IgD-negative memory B cell (primary cell): ENCODE measurements around the gene DLAT. TPM values are rescaled to one million over a fixed set of nuclear protein-coding genes. Genes with fewer than 3 reads are reported as not detected.
"Not testable (repeated sequence)": the region's sequence is repeated elsewhere in the genome, so short reads cannot be mapped to it uniquely, and the experiment has no call there.

ENCODE experiments used
- H3K27ac Mint-ChIP-seq, 3 donors: one replicate each; pipeline ENCODE4 v1.8.0; 2020 to 2022; ENCODE audit warnings: mild to moderate bottlenecking in 3 of 3, mixed read lengths in 3 of 3, moderate library complexity in 1 of 3
- H3K27me3 Mint-ChIP-seq: one replicate; pipeline ENCODE4 v1.8.0; 2021; ENCODE audit warnings: mixed read lengths
- H3K36me3 Mint-ChIP-seq: one replicate; pipeline ENCODE4 v1.8.0; 2020; ENCODE audit warnings: mild to moderate bottlenecking, mixed read lengths
- H3K4me1 Mint-ChIP-seq, 3 donors: one replicate each; pipeline ENCODE4 v1.8.0; 2020 to 2022; ENCODE audit warnings: mixed read lengths in 3 of 3, mild to moderate bottlenecking in 1 of 3
- H3K4me3 Mint-ChIP-seq, 4 donors: one replicate each; pipeline ENCODE4 v1.8.0; 2020 to 2022; ENCODE audit warnings: mild to moderate bottlenecking in 4 of 4, mixed read lengths in 4 of 4, moderate library complexity in 3 of 4
- H3K9me3 Mint-ChIP-seq, 3 donors: one replicate each; pipeline ENCODE4 v1.8.0; 2020 to 2021; ENCODE audit warnings: mixed read lengths in 3 of 3, mild to moderate bottlenecking in 1 of 3
- polyA plus RNA-seq: library from polyadenylated mRNA; unstranded; fragments of 300-500 nt; fragmentation: Illumina TruSeq; gene quantifications from one replicate; pipeline ENCODE4 v1.2.3, GENCODE V29; 2021

Gene DLAT
- polyA plus RNA-seq, 1 donor from 2014 or later: 27.8 TPM

DNA sequence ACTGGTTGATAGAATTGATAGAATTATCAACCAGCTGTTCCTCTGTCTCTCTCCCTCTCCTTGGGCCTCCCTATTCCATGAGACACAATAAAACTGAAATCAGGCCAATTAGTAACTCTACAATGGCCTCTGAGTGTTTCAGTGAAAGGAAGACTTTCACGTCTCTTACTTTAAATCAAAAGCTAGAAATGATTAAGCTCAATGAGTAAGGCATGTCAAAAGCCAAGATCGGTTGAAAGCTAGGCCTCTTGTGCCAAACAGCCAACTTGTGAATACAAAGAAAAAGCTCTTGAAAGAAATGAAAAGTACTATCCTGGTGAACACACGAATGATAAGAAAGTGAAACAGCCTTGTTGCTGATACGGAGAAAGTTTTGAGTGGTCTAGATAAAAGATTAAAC lies 32.0 kb downstream of the DLAT start:
- H3K36me3 Mint-ChIP-seq: no peaks in the 10 kb centered on the region
- peaks cover under 1 to 3% (median 1%) of the 10 kb centered on the region in 3 donors for H3K4me1 Mint-ChIP-seq
- no peak overlapping the region for H3K4me3 Mint-ChIP-seq
- H3K9me3 Mint-ChIP-seq: no peaks in the 10 kb centered on the region
- no peaks in the 10 kb centered on the region for H3K27me3 Mint-ChIP-seq
- H3K27ac Mint-ChIP-seq: peak overlapping the region in 1 of 3 donors; percentile 7

- Mint-ChIP-seq H3K4me3 (no peak overlapping the region), H3K4me1 (no peaks in the 10 kb centered on the region), H3K27ac (peak overlapping the region in 1 of 3 donors; percentile 7), H3K36me3 (no peaks in the 10 kb centered on the region), H3K27me3 (no peaks in the 10 kb centered on the region), H3K9me3 (no peaks in the 10 kb centered on the region)
Measured at GRCh38 chr11:112058103-112058502, 32.9 kb downstream of the DLAT start.

GRCh38 chr11:112062923-112063322 lies 37.7 kb downstream of the DLAT start:
- Mint-ChIP-seq H3K9me3 (no peaks in the 10 kb centered on the region), H3K27ac (no peak overlapping the region), H3K4me1 (no peaks in the 10 kb centered on the region), H3K36me3 (peaks cover 4% of the 10 kb centered on the region), H3K27me3 (no peaks in the 10 kb centered on the region), H3K4me3 (no peak overlapping the region)

DNA sequence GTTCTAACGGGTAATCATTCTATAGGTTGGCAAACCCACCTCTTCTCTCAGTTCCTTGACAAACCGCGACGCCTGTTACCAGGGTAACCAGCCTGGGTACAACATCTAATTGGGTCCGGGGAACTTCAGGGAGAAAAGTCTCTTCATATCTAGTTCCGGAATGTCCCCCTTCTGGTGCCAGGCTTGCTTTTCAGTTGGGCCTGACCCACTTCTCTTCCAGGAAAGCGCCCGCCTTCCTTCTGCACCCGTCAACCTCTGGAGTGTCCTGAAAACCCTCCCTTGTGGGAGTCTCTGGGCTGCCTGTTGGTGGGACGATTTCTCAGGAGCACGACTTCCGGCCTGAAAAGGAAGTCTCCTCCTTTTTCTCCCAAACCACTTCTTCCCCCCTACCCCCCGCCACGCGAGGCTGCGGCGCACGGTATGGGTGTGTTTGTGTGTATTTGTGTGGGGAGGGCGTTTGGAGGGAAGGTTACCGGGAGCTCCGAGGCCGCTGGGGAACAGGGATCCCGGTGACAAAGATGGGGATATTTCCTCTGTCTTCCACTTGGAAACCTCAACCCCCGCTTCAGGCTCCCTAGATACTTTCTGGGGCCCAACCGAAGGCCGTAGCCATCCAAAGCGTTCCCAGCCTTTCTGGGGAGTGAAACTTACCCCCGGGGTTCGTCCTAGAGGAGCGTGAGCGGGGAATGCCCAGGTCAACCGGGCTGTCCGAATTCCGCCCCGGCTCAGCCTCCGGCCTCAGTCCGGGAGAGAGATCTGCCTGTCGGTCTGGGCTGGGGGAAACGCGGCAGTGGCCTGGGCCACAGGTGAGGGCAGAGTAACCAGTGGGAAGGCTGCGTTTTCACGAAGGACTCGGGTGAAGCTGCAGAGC lies 49.0 kb downstream of the DLAT start, which contains the start of the genes NKAPD1 and PIH1D2:
Gene NKAPD1, plus strand, starts transcription at position 359 of the 871 bp plus-strand sequence. CDS start 1,276 bp downstream, outside the sequence.
Gene PIH1D2, minus strand, starts transcription at position 77 of the 871 bp plus-strand sequence. CDS start 843 bp downstream, outside the sequence.
- Mint-ChIP-seq H3K27ac (peak within 1 kb of the TSS; percentile 84 to 98 (median 97)), H3K4me3 (peak within 1 kb of the TSS; percentile 75 to 99 (median 98))

DNA sequence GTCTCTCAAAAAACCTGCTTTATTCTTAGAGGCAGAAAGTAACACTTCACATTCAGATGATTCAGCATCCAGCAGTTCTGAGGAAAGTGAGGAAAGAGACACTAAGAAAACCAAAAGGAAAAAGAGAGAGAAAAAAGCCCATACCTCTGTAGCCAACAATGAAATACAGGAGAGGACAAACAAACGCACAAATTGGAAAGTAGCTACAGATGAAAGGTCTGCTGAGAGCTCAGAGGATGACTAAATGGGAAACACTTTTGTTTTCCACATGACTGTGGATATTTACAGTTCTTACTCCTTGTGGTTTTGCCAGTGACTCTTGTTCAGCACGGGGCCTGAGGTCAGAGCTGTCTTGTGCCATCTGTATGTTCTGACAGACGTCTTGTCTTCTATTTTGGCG lies 57.5 kb downstream of the DLAT start:
- Mint-ChIP-seq H3K27ac (peak overlapping the region in 2 of 3 donors; percentile 38 to 85), H3K4me3 (no peak overlapping the region), H3K27me3 (no peaks in the 10 kb centered on the region), H3K36me3 (peaks cover 2% of the 10 kb centered on the region), H3K9me3 (peaks cover 0 to 1% (median 0%) of the 10 kb centered on the region in 3 donors), H3K4me1 (peaks cover 6 to 28% (median 24%) of the 10 kb centered on the region in 3 donors)

More for the DNA sequence above, 49.0 kb downstream of the DLAT start, which contains the start of the genes NKAPD1 and PIH1D2:
- Mint-ChIP-seq H3K27me3 (no peaks in the 10 kb centered on the region), H3K9me3 (no peaks in the 10 kb centered on the region), H3K36me3 (no peaks in the 10 kb centered on the region), H3K4me1 (peaks cover 12 to 23% (median 22%) of the 10 kb centered on the region in 3 donors)

- Mint-ChIP-seq H3K36me3 (peaks cover 14% of the 10 kb centered on the region), H3K27ac (peak overlapping the region; percentile 75 to 99 (median 99)), H3K4me1 (peaks cover 19 to 43% (median 37%) of the 10 kb centered on the region in 3 donors)
Measured at GRCh38 chr11:112085822-112086421, 60.7 kb downstream of the DLAT start.

GRCh38 chr11:112086422-112087191 lies 61.4 kb downstream of the DLAT start, which contains the start of the genes SDHD and TIMM8B:
Gene SDHD, plus strand, starts transcription at chr11:112086873. Its CDS starts 35 bp downstream, at chr11:112086908.
Gene TIMM8B, minus strand, starts transcription at chr11:112086756. Its CDS starts 33 bp downstream, at chr11:112086723.
- peak within 1 kb of the TSS; percentile 88 to 100 (median 100) for H3K4me3 Mint-ChIP-seq
- H3K4me1 Mint-ChIP-seq: peaks cover 19 to 42% (median 39%) of the 10 kb centered on the region in 3 donors
- peaks cover 18% of the 10 kb centered on the region for H3K36me3 Mint-ChIP-seq
- peaks cover 0 to 1% (median 0%) of the 10 kb centered on the region in 3 donors for H3K9me3 Mint-ChIP-seq
- peak within 1 kb of the TSS; percentile 75 to 99 (median 99) for H3K27ac Mint-ChIP-seq
- H3K27me3 Mint-ChIP-seq: no peaks in the 10 kb centered on the region

More at GRCh38 chr11:112085822-112086421, 60.7 kb downstream of the DLAT start:
- H3K9me3 Mint-ChIP-seq: peaks cover 0 to 1% (median 0%) of the 10 kb centered on the region in 3 donors
- no peaks in the 10 kb centered on the region for H3K27me3 Mint-ChIP-seq
- peak overlapping the region; percentile 88 to 100 (median 100) for H3K4me3 Mint-ChIP-seq

DNA sequence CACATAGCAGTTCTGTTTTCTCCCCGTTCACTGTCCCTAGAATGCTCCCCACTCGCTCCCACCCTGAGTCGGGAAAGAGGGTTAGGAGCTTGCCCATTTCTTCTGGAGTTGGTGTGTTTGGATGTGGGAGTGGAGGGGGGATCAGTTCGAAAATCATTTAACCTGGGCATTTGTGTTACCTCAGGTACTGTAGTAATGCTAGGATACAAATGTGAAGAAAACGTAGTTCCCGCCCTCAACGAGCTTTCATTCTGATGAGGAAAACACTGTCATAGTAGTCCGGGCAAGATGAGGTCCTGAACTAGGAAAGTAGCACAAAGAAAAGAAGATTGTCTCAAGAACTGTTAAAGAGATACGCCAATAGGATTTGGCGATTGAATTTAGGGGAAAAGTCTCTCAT lies 62.0 kb downstream of the DLAT start:
- Mint-ChIP-seq H3K36me3 (peaks cover 22% of the 10 kb centered on the region), H3K4me3 (peak overlapping the region; percentile 88 to 100 (median 100)), H3K27ac (peak overlapping the region; percentile 75 to 99 (median 99)), H3K27me3 (no peaks in the 10 kb centered on the region), H3K4me1 (peaks cover 19 to 42% (median 39%) of the 10 kb centered on the region in 3 donors), H3K9me3 (peaks cover 0 to 1% (median 0%) of the 10 kb centered on the region in 3 donors)

GRCh38 chr11:112095302-112095701 lies 70.1 kb downstream of the DLAT start:
- H3K9me3 Mint-ChIP-seq, H3K4me3 Mint-ChIP-seq, H3K27ac Mint-ChIP-seq, H3K4me1 Mint-ChIP-seq, H3K27me3 Mint-ChIP-seq: not testable (repeated sequence)
- peaks cover 15% of the 10 kb centered on the region for H3K36me3 Mint-ChIP-seq

- Mint-ChIP-seq H3K4me3 (no peak overlapping the region), H3K27ac (no peak overlapping the region), H3K36me3 (peaks cover 15% of the 10 kb centered on the region), H3K27me3 (no peaks in the 10 kb centered on the region), H3K9me3 (no peaks in the 10 kb centered on the region), H3K4me1 (peaks cover 0 to 7% (median 3%) of the 10 kb centered on the region in 3 donors)
Measured at GRCh38 chr11:112096194-112096593, 71.0 kb downstream of the DLAT start.

- Mint-ChIP-seq H3K27ac (peak overlapping the region in 1 of 3 donors; percentile 90), H3K4me1 (peaks cover 0 to 4% (median 0%) of the 10 kb centered on the region in 3 donors), H3K27me3 (no peaks in the 10 kb centered on the region), H3K9me3 (no peaks in the 10 kb centered on the region), H3K36me3 (peaks cover 5% of the 10 kb centered on the region), H3K4me3 (no peak overlapping the region)
Measured at GRCh38 chr11:112097734-112098528, 72.7 kb downstream of the DLAT start.

- H3K4me1 Mint-ChIP-seq: no peaks in the 10 kb centered on the region
- H3K27me3 Mint-ChIP-seq: no peaks in the 10 kb centered on the region
- H3K9me3 Mint-ChIP-seq: no peaks in the 10 kb centered on the region
- no peak overlapping the region for H3K4me3 Mint-ChIP-seq
- no peak overlapping the region for H3K27ac Mint-ChIP-seq
- H3K36me3 Mint-ChIP-seq: peaks cover 2% of the 10 kb centered on the region
Measured at GRCh38 chr11:112100462-112100861, 75.3 kb downstream of the DLAT start.

DNA sequence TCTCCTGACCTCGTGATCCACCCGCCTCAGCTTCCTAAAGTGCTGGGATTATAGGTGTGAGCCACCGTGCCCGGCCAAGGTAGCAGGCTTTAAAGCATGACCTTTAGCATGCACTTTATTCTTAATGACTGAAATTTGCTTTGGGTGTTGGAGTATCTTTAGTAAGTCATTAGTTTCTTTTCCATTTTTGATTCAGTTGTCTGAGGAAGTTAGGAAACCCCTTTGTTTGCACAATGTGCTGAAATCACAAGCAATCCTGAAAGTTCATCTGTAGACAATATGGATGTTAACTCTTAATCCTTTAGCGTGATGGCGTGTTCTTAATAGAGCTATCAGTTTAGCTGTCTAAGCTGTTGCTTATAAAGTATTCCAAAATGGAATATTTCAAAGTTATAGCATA lies 78.2 kb downstream of the DLAT start:
- Mint-ChIP-seq H3K4me3 (no peak overlapping the region), H3K36me3 (peaks cover 2% of the 10 kb centered on the region), H3K27me3 (no peaks in the 10 kb centered on the region), H3K4me1 (no peaks in the 10 kb centered on the region), H3K9me3 (no peaks in the 10 kb centered on the region), H3K27ac (no peak overlapping the region)

DNA sequence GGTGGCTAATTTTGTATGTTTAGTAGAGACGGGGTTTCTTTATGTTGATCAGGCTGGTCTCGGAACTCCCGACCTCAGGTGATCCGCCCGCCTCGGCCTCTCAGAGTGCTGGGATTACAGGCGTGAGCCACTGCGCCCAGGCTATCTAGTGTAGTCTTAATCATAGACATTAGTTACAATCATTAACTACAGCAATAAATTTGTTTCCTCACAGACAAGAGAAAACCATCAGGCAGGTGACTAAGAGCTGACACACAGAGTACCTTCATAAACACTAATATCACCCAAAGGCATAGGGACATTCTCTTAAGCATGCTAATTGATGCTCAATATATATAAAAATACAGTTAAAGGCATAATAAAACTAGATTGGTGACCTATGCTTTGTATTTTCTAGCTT lies 80.9 kb downstream of the DLAT start:
- H3K9me3 Mint-ChIP-seq: peaks cover 0 to 4% (median 0%) of the 10 kb centered on the region in 3 donors
- peaks cover 2% of the 10 kb centered on the region for H3K36me3 Mint-ChIP-seq
- no peaks in the 10 kb centered on the region for H3K27me3 Mint-ChIP-seq
- no peaks in the 10 kb centered on the region for H3K4me1 Mint-ChIP-seq
- no peak overlapping the region for H3K4me3 Mint-ChIP-seq
- no peak overlapping the region for H3K27ac Mint-ChIP-seq
